ENCODE data around the gene PEX1. TPM values are rescaled to one million over a fixed set of nuclear protein-coding genes. Genes with fewer than 3 reads are reported as not detected.

The PEX1 gene
- total and polyA plus RNA-seq, 9 of the 15 experiments (the other 6 are each of a cell fraction or from before 2014, with no cell fraction given) = 9.4 to 32.2 (median 19.9) TPM

DNA sequence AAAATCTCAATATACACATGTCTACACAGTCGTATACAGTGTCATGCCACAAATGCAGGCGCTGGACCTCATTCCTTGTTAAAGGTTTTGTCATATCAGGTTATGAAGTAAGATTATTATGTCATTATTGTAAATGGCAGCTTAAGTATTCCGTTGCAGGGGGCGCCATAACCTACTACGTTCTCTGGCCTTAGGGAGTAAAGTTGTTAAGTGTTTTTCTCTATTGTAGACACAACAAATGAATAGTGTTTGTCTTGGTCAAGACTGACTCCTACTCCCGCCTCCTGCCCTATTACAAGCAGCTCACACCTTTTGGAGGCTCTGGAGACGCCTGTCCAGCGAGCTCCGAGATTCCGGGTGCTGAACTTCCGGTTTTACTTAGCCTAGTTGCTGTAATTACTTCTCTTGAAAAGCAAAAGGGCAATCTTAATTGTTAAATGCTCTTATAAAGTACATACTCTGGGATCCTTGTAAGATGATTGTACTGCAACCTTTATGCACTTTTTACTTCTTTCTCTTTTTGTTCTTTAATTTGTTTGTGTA, 80.0 kb downstream of the PEX1 start (continued):
- TF ChIP-seq U2AF1 (optimal IDR thresholded peaks at IDR 0.05; ENCODE audit: low read depth, low read length) (no peak), ZNF668 (CRISPR knock-in tag; IDR thresholded peaks at IDR 0.05) (no peak), ZBTB26 (CRISPR knock-in tag; IDR thresholded peaks at IDR 0.05) (no peak), POLR3G (IDR thresholded peaks at IDR 0.05; ENCODE audit: extremely low read depth, insufficient read length, insufficient replicate concordance) (no peak), SIRT6 (IDR thresholded peaks at IDR 0.05; ENCODE audit: low read depth, low read length) (no peak), BRF1 (IDR thresholded peaks at IDR 0.05; ENCODE audit: borderline replicate concordance, extremely low read depth, insufficient read length) (no peak), KLF13 (tag; IDR thresholded peaks at IDR 0.05; ENCODE audit: borderline replicate concordance, low read depth) (no peak), SP2 (IDR thresholded peaks at IDR 0.05; ENCODE audit: extremely low read depth, low read depth, low read length, poor library complexity, severe bottlenecking) (no peak), ETV6 (IDR thresholded peaks at IDR 0.05; ENCODE audit: borderline replicate concordance in 1 of 2, low read depth in 2 of 2, low read length in 1 of 2) (no peak), ETV6 (CRISPR knock-in tag; IDR thresholded peaks at IDR 0.05; ENCODE audit: borderline replicate concordance) (no peak), FOXM1 (IDR thresholded peaks at IDR 0.05; ENCODE audit: low read depth) (no peak), FOXM1 (CRISPR knock-in tag; IDR thresholded peaks at IDR 0.05; ENCODE audit: low read depth) (no peak), CREB3 (tag; conservative IDR thresholded peaks at IDR 0.05; ENCODE audit: low read depth) (no peak)
- TF ChIP-seq, protein P1, sequence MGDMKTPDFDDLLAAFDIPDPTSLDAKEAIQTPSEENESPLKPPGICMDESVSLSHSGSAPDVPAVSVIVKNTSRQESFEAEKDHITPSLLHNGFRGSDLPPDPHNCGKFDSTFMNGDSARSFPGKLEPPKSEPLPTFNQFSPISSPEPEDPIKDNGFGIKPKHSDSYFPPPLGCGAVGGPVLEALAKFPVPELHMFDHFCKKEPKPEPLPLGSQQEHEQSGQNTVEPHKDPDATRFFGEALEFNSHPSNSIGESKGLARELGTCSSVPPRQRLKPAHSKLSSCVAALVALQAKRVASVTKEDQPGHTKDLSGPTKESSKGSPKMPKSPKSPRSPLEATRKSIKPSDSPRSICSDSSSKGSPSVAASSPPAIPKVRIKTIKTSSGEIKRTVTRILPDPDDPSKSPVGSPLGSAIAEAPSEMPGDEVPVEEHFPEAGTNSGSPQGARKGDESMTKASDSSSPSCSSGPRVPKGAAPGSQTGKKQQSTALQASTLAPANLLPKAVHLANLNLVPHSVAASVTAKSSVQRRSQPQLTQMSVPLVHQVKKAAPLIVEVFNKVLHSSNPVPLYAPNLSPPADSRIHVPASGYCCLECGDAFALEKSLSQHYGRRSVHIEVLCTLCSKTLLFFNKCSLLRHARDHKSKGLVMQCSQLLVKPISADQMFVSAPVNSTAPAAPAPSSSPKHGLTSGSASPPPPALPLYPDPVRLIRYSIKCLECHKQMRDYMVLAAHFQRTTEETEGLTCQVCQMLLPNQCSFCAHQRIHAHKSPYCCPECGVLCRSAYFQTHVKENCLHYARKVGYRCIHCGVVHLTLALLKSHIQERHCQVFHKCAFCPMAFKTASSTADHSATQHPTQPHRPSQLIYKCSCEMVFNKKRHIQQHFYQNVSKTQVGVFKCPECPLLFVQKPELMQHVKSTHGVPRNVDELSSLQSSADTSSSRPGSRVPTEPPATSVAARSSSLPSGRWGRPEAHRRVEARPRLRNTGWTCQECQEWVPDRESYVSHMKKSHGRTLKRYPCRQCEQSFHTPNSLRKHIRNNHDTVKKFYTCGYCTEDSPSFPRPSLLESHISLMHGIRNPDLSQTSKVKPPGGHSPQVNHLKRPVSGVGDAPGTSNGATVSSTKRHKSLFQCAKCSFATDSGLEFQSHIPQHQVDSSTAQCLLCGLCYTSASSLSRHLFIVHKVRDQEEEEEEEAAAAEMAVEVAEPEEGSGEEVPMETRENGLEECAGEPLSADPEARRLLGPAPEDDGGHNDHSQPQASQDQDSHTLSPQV (IDR thresholded peaks at IDR 0.05) = peak; percentile 43; the same call in 1 of the 2 replicates
- TF ChIP-seq, protein P2, sequence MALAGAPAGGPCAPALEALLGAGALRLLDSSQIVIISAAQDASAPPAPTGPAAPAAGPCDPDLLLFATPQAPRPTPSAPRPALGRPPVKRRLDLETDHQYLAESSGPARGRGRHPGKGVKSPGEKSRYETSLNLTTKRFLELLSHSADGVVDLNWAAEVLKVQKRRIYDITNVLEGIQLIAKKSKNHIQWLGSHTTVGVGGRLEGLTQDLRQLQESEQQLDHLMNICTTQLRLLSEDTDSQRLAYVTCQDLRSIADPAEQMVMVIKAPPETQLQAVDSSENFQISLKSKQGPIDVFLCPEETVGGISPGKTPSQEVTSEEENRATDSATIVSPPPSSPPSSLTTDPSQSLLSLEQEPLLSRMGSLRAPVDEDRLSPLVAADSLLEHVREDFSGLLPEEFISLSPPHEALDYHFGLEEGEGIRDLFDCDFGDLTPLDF (CRISPR knock-in tag; IDR thresholded peaks at IDR 0.05) = no peak
- TF ChIP-seq, protein P3, sequence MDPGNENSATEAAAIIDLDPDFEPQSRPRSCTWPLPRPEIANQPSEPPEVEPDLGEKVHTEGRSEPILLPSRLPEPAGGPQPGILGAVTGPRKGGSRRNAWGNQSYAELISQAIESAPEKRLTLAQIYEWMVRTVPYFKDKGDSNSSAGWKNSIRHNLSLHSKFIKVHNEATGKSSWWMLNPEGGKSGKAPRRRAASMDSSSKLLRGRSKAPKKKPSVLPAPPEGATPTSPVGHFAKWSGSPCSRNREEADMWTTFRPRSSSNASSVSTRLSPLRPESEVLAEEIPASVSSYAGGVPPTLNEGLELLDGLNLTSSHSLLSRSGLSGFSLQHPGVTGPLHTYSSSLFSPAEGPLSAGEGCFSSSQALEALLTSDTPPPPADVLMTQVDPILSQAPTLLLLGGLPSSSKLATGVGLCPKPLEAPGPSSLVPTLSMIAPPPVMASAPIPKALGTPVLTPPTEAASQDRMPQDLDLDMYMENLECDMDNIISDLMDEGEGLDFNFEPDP (CRISPR knock-in tag; IDR thresholded peaks at IDR 0.05) = no peak
- TF ChIP-seq, protein P4, sequence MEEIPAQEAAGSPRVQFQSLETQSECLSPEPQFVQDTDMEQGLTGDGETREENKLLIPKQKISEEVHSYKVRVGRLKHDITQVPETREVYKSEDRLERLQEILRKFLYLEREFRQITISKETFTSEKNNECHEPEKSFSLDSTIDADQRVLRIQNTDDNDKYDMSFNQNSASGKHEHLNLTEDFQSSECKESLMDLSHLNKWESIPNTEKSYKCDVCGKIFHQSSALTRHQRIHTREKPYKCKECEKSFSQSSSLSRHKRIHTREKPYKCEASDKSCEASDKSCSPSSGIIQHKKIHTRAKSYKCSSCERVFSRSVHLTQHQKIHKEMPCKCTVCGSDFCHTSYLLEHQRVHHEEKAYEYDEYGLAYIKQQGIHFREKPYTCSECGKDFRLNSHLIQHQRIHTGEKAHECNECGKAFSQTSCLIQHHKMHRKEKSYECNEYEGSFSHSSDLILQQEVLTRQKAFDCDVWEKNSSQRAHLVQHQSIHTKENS (CRISPR knock-in tag; IDR thresholded peaks at IDR 0.05) = no peak

Data from K562 (cell line).